GM19463 (cell line): ENCODE results near the gene PTPRR.

Experiments
- ATAC-seq: cut with Tn5 transposase; IDR thresholded peaks from one replicate; pipeline ENCODE4 v1.9.1; 2021; ENCODE audit warnings: mild to moderate bottlenecking, moderate library complexity; ENCODE audit not compliant: unreplicated experiment

Gene PTPRR

GRCh38 chr12:70920251-70920851 lies at the start of gene PTPRR:
Gene PTPRR (minus strand): TSS chr12:70920738. CDS start chr12:70920390, 348 bp downstream.
- ATAC-seq = no peak

GRCh38 chr12:70966996-70967790 lies 46.7 kb upstream of the PTPRR start:
- ATAC-seq = no peak

GRCh38 chr12:70966046-70966445 lies 45.5 kb upstream of the PTPRR start:
- no peak for ATAC-seq

- no peak for ATAC-seq
Observed at GRCh38 chr12:70964867-70965510, 44.5 kb upstream of the PTPRR start.

- no peak for ATAC-seq
Observed at GRCh38 chr12:70963081-70963660, 42.6 kb upstream of the PTPRR start.

- no peak for ATAC-seq
Observed at GRCh38 chr12:70962226-70962794, 41.8 kb upstream of the PTPRR start.

- ATAC-seq = no peak
Observed at GRCh38 chr12:70960484-70960883, 39.9 kb upstream of the PTPRR start.

- no peak for ATAC-seq
Observed at GRCh38 chr12:70955415-70955814, 34.9 kb upstream of the PTPRR start.

- ATAC-seq = no peak
Observed at GRCh38 chr12:70950451-70950850, 29.9 kb upstream of the PTPRR start.

GRCh38 chr12:70948976-70949336 lies 28.4 kb upstream of the PTPRR start:
- ATAC-seq = no peak

GRCh38 chr12:70948236-70948975 lies 27.9 kb upstream of the PTPRR start:
- ATAC-seq = no peak

GRCh38 chr12:70936203-70936813 lies 15.8 kb upstream of the PTPRR start:
- no peak for ATAC-seq

- ATAC-seq = no peak
Observed at GRCh38 chr12:70933133-70933532, 12.6 kb upstream of the PTPRR start.

GRCh38 chr12:70929029-70929428 lies 8.5 kb upstream of the PTPRR start:
- no peak for ATAC-seq

- ATAC-seq = no peak
Observed at GRCh38 chr12:70928071-70928470, 7.5 kb upstream of the PTPRR start.

GRCh38 chr12:70927356-70927755 lies 6.8 kb upstream of the PTPRR start:
- no peak for ATAC-seq

GRCh38 chr12:70925539-70925938 lies 5.0 kb upstream of the PTPRR start:
- no peak for ATAC-seq

- ATAC-seq = no peak
Observed at GRCh38 chr12:70920891-70921290, 353 bp upstream of the PTPRR start.

GRCh38 chr12:70919597-70920035 lies 922 bp downstream of the PTPRR start:
- no peak for ATAC-seq

GRCh38 chr12:70919176-70919575 lies 1.4 kb downstream of the PTPRR start:
- no peak for ATAC-seq
